Left renal cortex interstitium (tissue), 4 donors: ENCODE results near the gene KPNA3. TPM values are rescaled to one million over a fixed set of nuclear protein-coding genes. Genes with fewer than 3 reads are reported as not detected.
"Not testable (repeated sequence)": the region's sequence is repeated elsewhere in the genome, so short reads cannot be mapped to it uniquely, and the experiment has no call there.

Source experiments
- DNase-seq, 4 donors: peaks; one replicate each; pipeline ENCODE4 v3.0.0-alpha.2; 2013; ENCODE audit warnings: low read depth in 4 of 4, low spot score in 2 of 4, missing footprints in 1 of 4
- polyA plus RNA-seq, 4 donors: library from polyadenylated mRNA; unstranded; fragments of 120-200 nt; gene quantifications; one replicate each; pipeline ENCODE4 v1.2.1, GENCODE V29; 2013; ENCODE audit not compliant: insufficient read length in 4 of 4

KPNA3 gene
- polyA plus RNA-seq, 4 donors = 26.7 to 36.3 (median 34.8) TPM

GRCh38 chr13:49810567-49811526 is 18.4 kb upstream of the KPNA3 start:
- DNase-seq = no peak

- DNase-seq = no peak
Measured at GRCh38 chr13:49807681-49808080, 15.2 kb upstream of the KPNA3 start.

GRCh38 chr13:49806126-49806536 is 13.6 kb upstream of the KPNA3 start:
- no peak for DNase-seq

GRCh38 chr13:49803047-49803446 is 10.6 kb upstream of the KPNA3 start:
- not testable (repeated sequence) for DNase-seq

GRCh38 chr13:49802426-49802825 is 9.9 kb upstream of the KPNA3 start:
- no peak for DNase-seq

DNA sequence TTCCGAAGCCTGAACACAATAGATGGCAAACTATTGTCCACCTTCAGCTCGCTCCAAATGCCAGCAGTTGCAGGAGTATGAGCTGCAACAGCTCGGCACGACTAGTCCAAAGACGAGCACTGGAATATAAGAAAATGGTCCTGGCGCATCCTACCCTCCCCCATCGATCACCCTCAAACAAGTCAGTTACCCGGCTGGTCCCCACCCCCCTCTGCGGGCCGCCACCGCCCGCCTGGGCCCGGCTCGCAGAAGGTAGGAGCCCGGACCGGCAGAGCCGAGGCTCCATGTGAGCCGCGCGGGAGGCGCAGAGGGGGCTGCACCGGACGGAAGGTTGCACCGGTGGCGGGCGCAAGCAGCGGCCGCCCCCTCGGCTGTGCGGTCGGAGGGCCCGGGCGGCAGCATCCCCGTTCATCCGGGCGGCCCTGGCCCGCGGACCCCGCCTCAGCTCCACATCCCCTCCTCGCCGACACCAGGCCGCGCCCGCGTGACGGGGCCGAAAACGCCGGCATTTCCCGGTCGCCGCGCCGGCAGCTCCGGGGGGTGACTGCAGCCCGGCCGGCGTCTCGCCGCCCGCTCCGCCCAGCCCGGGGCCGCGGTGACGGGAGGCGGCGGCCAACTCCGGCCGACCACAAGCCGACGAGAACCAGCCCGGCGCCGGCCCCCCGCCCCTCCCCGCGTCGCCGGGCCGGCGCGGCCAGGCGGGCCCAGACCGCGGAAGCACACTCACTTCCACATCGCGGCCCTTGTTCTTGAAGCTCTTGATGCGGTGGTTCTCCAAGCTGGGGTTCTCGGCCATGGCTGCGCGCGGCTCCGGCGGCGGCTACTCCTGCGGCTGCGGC is 552 bp downstream of the KPNA3 start:
- DNase-seq = peak in 3 of 4 donors; percentile 25 to 48 (median 45)

DNA sequence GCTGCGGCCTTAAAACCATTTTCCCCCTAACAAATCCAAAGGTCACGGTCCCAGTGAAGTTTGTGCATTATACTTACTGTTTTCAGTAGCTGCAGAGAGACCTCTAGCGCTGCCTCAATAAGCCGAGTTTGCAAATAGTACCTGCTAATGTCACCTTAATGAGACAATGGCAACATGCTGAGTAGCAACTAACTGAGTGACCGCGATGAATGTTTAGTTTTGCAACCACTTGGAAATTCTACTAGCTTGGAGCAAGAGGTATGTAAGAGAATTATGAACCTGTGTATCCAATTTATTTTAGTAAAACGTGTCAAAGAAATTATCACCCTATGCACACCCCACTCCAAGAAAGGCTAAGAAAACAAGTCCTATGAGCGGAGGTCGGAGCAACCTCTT is 1.2 kb downstream of the KPNA3 start:
- DNase-seq = peak in 2 of 4 donors; percentile 11 to 24

DNA sequence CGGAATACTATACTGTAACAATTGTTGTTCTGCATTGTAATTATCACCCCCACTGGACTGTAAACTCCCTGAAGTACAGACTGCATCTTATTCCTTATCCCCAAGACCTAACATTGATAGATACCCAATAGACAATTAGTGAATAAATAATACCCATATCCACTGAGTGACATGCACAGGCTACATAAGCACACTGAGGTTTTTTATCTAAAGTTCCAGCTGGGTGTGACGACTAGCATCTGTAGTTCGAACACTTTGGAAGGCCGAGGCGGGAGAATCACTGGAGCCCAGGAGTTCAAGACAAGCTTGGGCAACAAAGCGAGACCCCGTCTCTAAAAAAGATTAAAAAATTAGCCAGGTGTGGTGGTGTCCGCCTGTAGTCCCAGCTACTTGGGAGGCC is 2.5 kb downstream of the KPNA3 start:
- no peak for DNase-seq

DNA sequence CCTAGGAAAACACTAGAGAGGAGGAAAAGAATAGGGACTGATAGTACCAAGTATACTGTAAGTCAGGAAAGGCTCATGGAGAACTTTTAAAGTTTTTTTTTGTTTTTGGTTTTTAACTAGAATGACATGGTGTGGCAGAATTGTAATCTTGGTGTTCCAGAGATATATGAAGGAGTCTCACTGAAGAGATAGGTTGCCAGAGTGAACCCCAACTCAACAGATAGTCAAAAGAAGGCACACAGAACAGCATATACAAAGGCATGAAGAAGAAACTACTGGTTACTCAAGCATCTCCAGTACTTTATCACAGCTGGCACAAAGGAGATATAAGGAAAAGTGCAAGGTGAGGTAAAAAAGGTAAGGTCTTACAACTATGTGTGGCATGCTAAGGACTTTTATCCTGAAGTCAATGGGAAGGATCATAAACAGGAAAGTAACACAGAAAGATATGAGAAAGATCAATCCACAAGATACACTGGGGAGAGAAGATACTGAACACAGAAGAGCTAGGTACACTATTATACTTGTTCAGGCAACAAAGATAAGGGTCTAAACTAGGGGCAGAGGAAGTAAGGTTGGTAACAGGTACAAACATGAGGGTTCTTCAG is 6.0 kb downstream of the KPNA3 start:
- DNase-seq = no peak

GRCh38 chr13:49784886-49785570 is 7.5 kb downstream of the KPNA3 start:
- DNase-seq = no peak

DNA sequence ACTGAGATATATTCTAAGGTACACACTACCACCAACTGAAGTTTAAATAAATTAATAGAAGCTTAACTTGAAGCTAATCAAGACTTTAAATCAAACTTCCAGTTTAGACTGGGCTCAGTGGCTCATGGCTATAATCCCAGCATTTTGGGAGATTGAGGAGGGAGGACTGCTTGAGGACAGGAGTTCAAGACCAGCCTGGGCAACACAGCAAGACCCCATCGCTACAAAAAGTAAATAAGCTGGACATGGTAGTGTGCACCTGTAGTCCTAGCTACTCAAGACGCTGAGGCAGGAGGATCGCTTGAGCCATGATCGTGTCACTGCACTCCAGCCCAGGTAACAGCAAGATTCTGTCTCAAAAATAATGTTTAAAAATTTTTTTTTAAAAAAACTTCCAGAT is 8.6 kb downstream of the KPNA3 start:
- DNase-seq = no peak

DNA sequence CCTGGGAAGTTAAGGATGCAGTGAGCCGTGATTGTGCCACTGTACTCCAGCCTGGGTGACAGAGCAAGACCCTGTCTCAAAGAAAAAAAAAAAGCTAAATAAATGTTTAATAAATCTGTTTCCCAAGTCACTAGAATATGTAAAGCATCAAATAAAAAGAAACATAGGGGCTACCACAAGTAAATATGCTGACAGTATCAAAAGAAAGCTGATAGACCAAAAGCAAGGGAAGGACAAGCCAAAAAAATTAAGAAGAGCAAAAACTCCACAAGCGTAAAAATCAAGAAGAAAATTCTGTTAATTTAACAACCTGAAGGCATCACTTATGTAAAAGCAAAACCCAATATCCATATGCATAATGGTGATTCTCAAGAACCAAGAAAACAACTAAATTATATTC is 9.7 kb downstream of the KPNA3 start:
- no peak for DNase-seq

GRCh38 chr13:49781806-49782205 is 10.7 kb downstream of the KPNA3 start:
- no peak for DNase-seq

- DNase-seq = no peak
Measured at GRCh38 chr13:49779721-49780120, 12.8 kb downstream of the KPNA3 start.

- no peak for DNase-seq
Measured at GRCh38 chr13:49777746-49778614, 14.5 kb downstream of the KPNA3 start.

DNA sequence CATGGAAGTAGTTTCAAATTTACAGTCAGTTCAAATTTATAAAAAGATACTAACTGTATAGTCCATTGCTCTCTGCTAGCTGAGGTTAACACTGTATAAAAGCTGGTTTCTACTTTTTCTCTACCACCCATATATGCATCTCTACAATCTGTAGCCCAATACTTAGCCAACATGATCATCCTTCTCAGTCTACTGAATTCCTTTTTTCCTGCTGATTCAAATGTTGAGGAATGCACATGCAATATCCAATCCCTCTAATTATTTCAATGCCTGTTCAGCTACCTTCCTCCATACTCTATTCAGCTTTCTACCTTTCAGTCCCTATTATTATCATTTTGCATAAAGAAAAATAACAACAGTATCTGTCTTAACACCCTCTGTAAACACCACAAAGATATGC is 15.6 kb downstream of the KPNA3 start:
- DNase-seq = no peak

DNA sequence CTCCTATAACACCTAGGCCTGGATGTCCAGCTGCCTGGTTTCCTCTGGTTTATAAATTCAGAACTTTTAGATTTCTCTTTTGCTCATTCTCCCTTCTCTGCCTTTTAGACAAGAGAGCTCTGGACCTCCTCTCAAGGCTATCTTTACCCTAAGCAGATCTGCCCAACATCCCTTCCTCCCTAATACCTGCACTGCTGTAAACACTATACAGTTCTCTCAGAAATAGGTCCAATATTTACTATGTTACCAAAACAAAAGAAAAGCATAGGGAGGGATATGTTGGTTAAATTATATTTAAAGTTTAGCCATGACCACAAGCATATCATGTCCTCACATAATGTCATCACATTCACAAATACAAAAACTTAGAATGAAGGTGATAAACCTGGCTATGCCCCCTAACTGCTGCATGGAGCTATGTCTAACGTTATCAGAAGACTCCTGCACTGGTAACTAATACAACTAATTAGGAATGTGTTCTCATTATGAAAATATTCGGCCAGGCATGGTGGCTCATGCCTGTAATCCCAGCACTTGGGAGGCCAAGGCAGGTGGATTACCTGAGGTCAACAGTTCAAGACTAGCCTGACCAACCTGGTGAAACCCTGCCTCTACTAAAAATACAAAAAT is 18.0 kb downstream of the KPNA3 start:
- DNase-seq = no peak

GRCh38 chr13:49772828-49773227 is 19.7 kb downstream of the KPNA3 start:
- DNase-seq = no peak

- DNase-seq = not testable (repeated sequence)
Measured at GRCh38 chr13:49761811-49762210, 30.7 kb downstream of the KPNA3 start.
